Neural progenitor cell (in vitro differentiated cells): Measurements from ENCODE around the gene TTC39C. TPM values are rescaled to one million over a fixed set of nuclear protein-coding genes. Genes with fewer than 3 reads are reported as not detected.
A peak's percentile ranks its signal among the peaks of the same experiment; 100 is the strongest.

Source experiments
- DNase-seq: peaks from one replicate; pipeline ENCODE4 v3.0.0-alpha.2; 2016; ENCODE audit warnings: low spot score
- H2AFZ ChIP-seq: fragments of 200-600 bp; sonication (generic); replicated peaks from 2 replicates; pipeline ENCODE4 v1.6.1; 2016; ENCODE audit warnings: antibody characterized with exemption
- H3F3A ChIP-seq: fragments of 200-600 bp; sonication (generic); 2 replicates; pipeline ENCODE4 v1.6.1; 2016; ENCODE audit warnings: antibody characterized with exemption, low read depth
- H3K27ac ChIP-seq: fragments of 200-600 bp; sonication (generic); 2 replicates; pipeline ENCODE4 v1.5.1; 2016; ENCODE audit warnings: mild to moderate bottlenecking
- H3K27me3 ChIP-seq: fragments of 200-600 bp; sonication (generic); 2 replicates; pipeline ENCODE4 v1.6.1; 2016; ENCODE audit warnings: mild to moderate bottlenecking, moderate library complexity
- H3K36me3 ChIP-seq: fragments of 200-600 bp; sonication (generic); 2 replicates; pipeline ENCODE4 v1.5.1; 2016
- H3K4me1 ChIP-seq: fragments of 200-600 bp; sonication (generic); 2 replicates; pipeline ENCODE4 v1.6.1; 2016; ENCODE audit warnings: mixed run types
- H3K4me2 ChIP-seq: fragments of 200-600 bp; sonication (generic); 2 replicates; pipeline ENCODE4 v1.6.1; 2016
- H3K4me3 ChIP-seq: fragments of 200-600 bp; sonication (generic); 2 replicates; pipeline ENCODE4 v1.5.1; 2016
- H3K79me2 ChIP-seq: fragments of 200-600 bp; sonication (generic); 2 replicates; pipeline ENCODE4 v1.6.1; 2016; ENCODE audit warnings: low read depth
- H3K9ac ChIP-seq: fragments of 200-600 bp; sonication (generic); 2 replicates; pipeline ENCODE4 v1.6.1; 2016
- H3K9me3 ChIP-seq: fragments of 200-600 bp; sonication (generic); 2 replicates; pipeline ENCODE4 v1.5.1; 2016; ENCODE audit warnings: low read depth
- H4K20me1 ChIP-seq: fragments of 200-600 bp; sonication (generic); 2 replicates; pipeline ENCODE4 v1.6.1; 2016; ENCODE audit warnings: low read depth
- H3K27ac Mint-ChIP-seq: 3 replicates; pipeline ENCODE4 v1.8.0; 2021; ENCODE audit warnings: mixed read lengths
- H3K27me3 Mint-ChIP-seq: 2 replicates; pipeline ENCODE4 v1.8.0; 2022; ENCODE audit warnings: low read depth, mild to moderate bottlenecking, inconsistent platforms, moderate library complexity, mixed read lengths; ENCODE audit not compliant: insufficient read depth
- H3K36me3 Mint-ChIP-seq: 3 replicates; pipeline ENCODE4 v1.8.0; 2021; ENCODE audit warnings: mixed read lengths
- H3K4me1 Mint-ChIP-seq: 3 replicates; pipeline ENCODE4 v1.8.0; 2021; ENCODE audit warnings: mixed read lengths
- H3K4me3 Mint-ChIP-seq: 3 replicates; pipeline ENCODE4 v1.8.0; 2021; ENCODE audit warnings: mild to moderate bottlenecking, moderate library complexity, mixed read lengths
- H3K9me3 Mint-ChIP-seq: 3 replicates; pipeline ENCODE4 v1.8.0; 2020; ENCODE audit warnings: mixed read lengths
- CTCF ChIP-seq: fragments of 200-600 bp; sonication (generic); IDR thresholded peaks from 2 replicates; pipeline ENCODE4 v1.5.1; 2017; ENCODE audit warnings: antibody characterized with exemption, mild to moderate bottlenecking
- EZH2 ChIP-seq: fragments of 200-600 bp; sonication (generic); IDR thresholded peaks from 2 replicates; pipeline ENCODE4 v1.6.1; 2017; ENCODE audit warnings: antibody characterized with exemption, mild to moderate bottlenecking, moderate library complexity
- EZH2phosphoT487 ChIP-seq: fragments of 200-600 bp; sonication (generic); IDR thresholded peaks from 2 replicates; pipeline ENCODE4 v1.6.1; 2017; ENCODE audit warnings: antibody characterized with exemption
- total RNA-seq: library from RNA; depleted of rRNA; stranded (reverse); fragments of >200 nt; gene quantifications from 2 replicates; pipeline ENCODE4 v1.2.3, GENCODE V29; 2015; ENCODE audit warnings: low replicate concordance

Gene TTC39C
- total RNA-seq, 1 donor from 2014 or later: 27.6 TPM

- Mint-ChIP-seq H3K27ac (no peak overlapping the region), H3K36me3 (peaks cover 7% of the 10 kb centered on the region), H3K4me1 (no peaks in the 10 kb centered on the region), H3K9me3 (no peaks in the 10 kb centered on the region), H3K27me3 (peaks cover 4% of the 10 kb centered on the region), H3K4me3 (no peak overlapping the region)
- Histone ChIP-seq H3K9me3 (no peaks in the 10 kb centered on the region), H4K20me1 (peaks cover 13% of the 10 kb centered on the region), H3K4me1 (peaks cover 9% of the 10 kb centered on the region), H3K79me2 (peaks cover 28% of the 10 kb centered on the region), H3K4me3 (no peak overlapping the region), H3K36me3 (no peaks in the 10 kb centered on the region), H2AFZ (no peak overlapping the region), H3F3A (peaks cover 4% of the 10 kb centered on the region), H3K9ac (no peak overlapping the region), H3K4me2 (no peak overlapping the region), H3K27me3 (no peaks in the 10 kb centered on the region), H3K27ac (no peak overlapping the region)
- TF ChIP-seq CTCF (peak; percentile 45), EZH2phosphoT487 (no peak), EZH2 (no peak)
- peak; percentile 53 for DNase-seq
Observed at GRCh38 chr18:24023185-24023814, 8.7 kb downstream of the TTC39C start.

- H3K27me3 Mint-ChIP-seq: peaks cover 5% of the 10 kb centered on the region
- no peak overlapping the region for H3K9ac ChIP-seq
- TF ChIP-seq EZH2phosphoT487 (no peak), EZH2 (no peak), CTCF (no peak)
- no peak overlapping the region for H3K27ac ChIP-seq
- no peak overlapping the region for H2AFZ ChIP-seq
- H3K4me2 ChIP-seq: no peak overlapping the region
- H3K9me3 Mint-ChIP-seq: no peaks in the 10 kb centered on the region
- H3K4me3 Mint-ChIP-seq: no peak overlapping the region
- H3K4me3 ChIP-seq: no peak overlapping the region
- H3K36me3 ChIP-seq: no peaks in the 10 kb centered on the region
- DNase-seq: no peak
- H3K27ac Mint-ChIP-seq: no peak overlapping the region
- peaks cover 13% of the 10 kb centered on the region for H4K20me1 ChIP-seq
- H3K79me2 ChIP-seq: peaks cover 37% of the 10 kb centered on the region
- H3K4me1 ChIP-seq: peaks cover 9% of the 10 kb centered on the region
- peaks cover 4% of the 10 kb centered on the region for H3F3A ChIP-seq
- no peaks in the 10 kb centered on the region for H3K27me3 ChIP-seq
- no peaks in the 10 kb centered on the region for H3K4me1 Mint-ChIP-seq
- peaks cover 5% of the 10 kb centered on the region for H3K36me3 Mint-ChIP-seq
- H3K9me3 ChIP-seq: no peaks in the 10 kb centered on the region
Observed at GRCh38 chr18:24024425-24024824, 9.9 kb downstream of the TTC39C start.

- peaks cover 2% of the 10 kb centered on the region for H3K27me3 Mint-ChIP-seq
- H4K20me1 ChIP-seq: peaks cover 13% of the 10 kb centered on the region
- H3K79me2 ChIP-seq: peaks cover 37% of the 10 kb centered on the region
Observed at GRCh38 chr18:24026457-24026856, 11.9 kb downstream of the TTC39C start.

More at GRCh38 chr18:24026457-24026856, 11.9 kb downstream of the TTC39C start:
- H3K4me1 Mint-ChIP-seq: peaks cover 2% of the 10 kb centered on the region
- no peak overlapping the region for H3K4me3 ChIP-seq
- H2AFZ ChIP-seq: no peak overlapping the region
- H3K27ac ChIP-seq: no peak overlapping the region
- DNase-seq: no peak
- H3K4me2 ChIP-seq: no peak overlapping the region
- no peaks in the 10 kb centered on the region for H3K9me3 ChIP-seq
- TF ChIP-seq CTCF: no peak
- peaks cover 5% of the 10 kb centered on the region for H3K36me3 Mint-ChIP-seq
- peaks cover 4% of the 10 kb centered on the region for H3F3A ChIP-seq
- H3K36me3 ChIP-seq: no peaks in the 10 kb centered on the region
- no peak overlapping the region for H3K4me3 Mint-ChIP-seq
- no peaks in the 10 kb centered on the region for H3K27me3 ChIP-seq
- H3K27ac Mint-ChIP-seq: no peak overlapping the region
- H3K9me3 Mint-ChIP-seq: no peaks in the 10 kb centered on the region
- H3K9ac ChIP-seq: no peak overlapping the region
- H3K4me1 ChIP-seq: peaks cover 9% of the 10 kb centered on the region
